ENCODE results near the gene HEPACAM2.

DNA sequence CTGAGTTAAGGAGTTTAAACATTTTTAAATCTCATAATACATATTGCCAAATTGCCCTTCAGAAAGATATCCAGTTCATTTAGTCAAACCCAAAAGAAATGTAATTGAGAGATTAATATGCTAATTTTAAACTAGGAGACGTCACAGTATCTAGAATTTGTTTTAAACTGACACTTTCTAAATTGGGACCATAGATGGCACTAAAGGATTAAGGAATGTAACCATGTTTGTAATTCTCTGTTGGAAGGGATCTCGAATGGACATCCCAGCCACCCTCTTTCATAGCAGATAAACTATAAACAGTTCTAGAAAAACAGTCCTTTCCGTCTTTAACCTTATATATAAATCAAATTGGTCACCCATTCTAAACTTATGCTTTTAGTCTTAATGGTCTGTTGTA lies 48.1 kb downstream of the HEPACAM2 start:
- TF ChIP-seq, protein P1, sequence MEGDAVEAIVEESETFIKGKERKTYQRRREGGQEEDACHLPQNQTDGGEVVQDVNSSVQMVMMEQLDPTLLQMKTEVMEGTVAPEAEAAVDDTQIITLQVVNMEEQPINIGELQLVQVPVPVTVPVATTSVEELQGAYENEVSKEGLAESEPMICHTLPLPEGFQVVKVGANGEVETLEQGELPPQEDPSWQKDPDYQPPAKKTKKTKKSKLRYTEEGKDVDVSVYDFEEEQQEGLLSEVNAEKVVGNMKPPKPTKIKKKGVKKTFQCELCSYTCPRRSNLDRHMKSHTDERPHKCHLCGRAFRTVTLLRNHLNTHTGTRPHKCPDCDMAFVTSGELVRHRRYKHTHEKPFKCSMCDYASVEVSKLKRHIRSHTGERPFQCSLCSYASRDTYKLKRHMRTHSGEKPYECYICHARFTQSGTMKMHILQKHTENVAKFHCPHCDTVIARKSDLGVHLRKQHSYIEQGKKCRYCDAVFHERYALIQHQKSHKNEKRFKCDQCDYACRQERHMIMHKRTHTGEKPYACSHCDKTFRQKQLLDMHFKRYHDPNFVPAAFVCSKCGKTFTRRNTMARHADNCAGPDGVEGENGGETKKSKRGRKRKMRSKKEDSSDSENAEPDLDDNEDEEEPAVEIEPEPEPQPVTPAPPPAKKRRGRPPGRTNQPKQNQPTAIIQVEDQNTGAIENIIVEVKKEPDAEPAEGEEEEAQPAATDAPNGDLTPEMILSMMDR (conservative IDR thresholded peaks at IDR 0.05 in 1 of 2, IDR thresholded peaks at IDR 0.05 in 1 of 2; ENCODE audit: extremely low read depth in 1 of 2, insufficient read depth in 1 of 2, low read depth in 1 of 2, low read length in 2 of 2) = peak; percentile 34 to 40
- TF ChIP-seq EZH2 (IDR thresholded peaks at IDR 0.05; ENCODE audit: borderline replicate concordance, low read length) = no peak

All from mammary epithelial cell (primary cell).